ENCODE measurements around the gene SWSAP1. TPM values are rescaled to one million over a fixed set of nuclear protein-coding genes. Genes with fewer than 3 reads are reported as not detected.
A peak's percentile ranks its signal among the peaks of the same experiment; 100 is the strongest.

SWSAP1 gene
- total and polyA plus RNA-seq, 2 of the 8 experiments (the other 6 are each of a cell fraction or from before 2014, with no cell fraction given): 3.1 to 5.2 TPM

GRCh38 chr19:11356074-11356397 lies 18.4 kb upstream of the SWSAP1 start:
- WGBS, 2 experiments (ENCODE audit: extremely low coverage in 1 of 2, insufficient coverage in 1 of 2, insufficient read length in 1 of 2, insufficient replicate concordance in 2 of 2, low coverage in 1 of 2, low lambda C conversion rate in 2 of 2, missing lambda C conversion rate in 1 of 2): 84% methylated on average over 6 of the region's 6 CpGs; no CpG with 5 or more reads in 1 of the 2 experiments
- H2BK5ac ChIP-seq (ENCODE audit: low read depth, low read length): peak overlapping the region; percentile 85; the same call in 1 of the 2 replicates
- H2AFZ ChIP-seq (ENCODE audit: low read length): no peak overlapping the region
- peaks cover 13% of the 10 kb centered on the region; the same call in 1 of the 2 replicates for H3K23me2 ChIP-seq (ENCODE audit: low read depth, low read length)
- H3K23ac ChIP-seq (ENCODE audit: insufficient read length): no peak overlapping the region
- peak overlapping the region; percentile 97 for H2AK5ac ChIP-seq (ENCODE audit: low read depth, low read length)
- DNase-seq (ENCODE audit: low read depth in 1 of 2, low spot score in 2 of 2): no peak
- no peak overlapping the region for H3K14ac ChIP-seq (ENCODE audit: insufficient read length)
- no peaks in the 10 kb centered on the region for H3K36me3 ChIP-seq (ENCODE audit: control insufficient read depth in 2 of 4, insufficient read depth in 4 of 4, low read length in 3 of 4)
- H3K79me2 ChIP-seq (ENCODE audit: control insufficient read depth in 1 of 2, insufficient read depth in 2 of 2, low read length in 2 of 2): no peaks in the 10 kb centered on the region
- peak overlapping the region; percentile 61; the same call in 1 of the 2 replicates for H2BK20ac ChIP-seq (ENCODE audit: low read length)
- peaks cover 0 to 5% of the 10 kb centered on the region in 2 experiments for H4K20me1 ChIP-seq (replicated peaks in 1 of 2; ENCODE audit: control insufficient read depth in 1 of 2, insufficient read depth in 2 of 2, low read length in 2 of 2)
- H2BK120ac ChIP-seq (replicated peaks; ENCODE audit: low read depth, low read length): no peak overlapping the region
- H3K4me1 ChIP-seq (replicated peaks in 1 of 4; ENCODE audit: control insufficient read depth in 3 of 4, insufficient read depth in 4 of 4, low read length in 3 of 4): peaks cover 3 to 11% (median 8%) of the 10 kb centered on the region in 4 experiments
- CTCF ChIA-PET (ENCODE audit: partially characterized antibody): no interaction called here
- H3K56ac ChIP-seq (replicated peaks; ENCODE audit: insufficient read length, low read depth, low read length): no peak overlapping the region
- H3K9me3 ChIP-seq (ENCODE audit: insufficient read depth in 2 of 2, low read depth in 1 of 2, low read length in 1 of 2): no peaks in the 10 kb centered on the region
- H2BK15ac ChIP-seq (ENCODE audit: low read length): peak overlapping the region; percentile 95; the same call in 1 of the 2 replicates
- H4K91ac ChIP-seq (replicated peaks; ENCODE audit: insufficient read length, low read length): no peak overlapping the region
- POLR2A ChIA-PET (ENCODE audit: partially characterized antibody): interaction anchor here (1.8 kb wide), 1 partner anchor 14 kb away, joined by 6 read pairs; no protein-coding TSS in a partner anchor
- H2BK12ac ChIP-seq (ENCODE audit: low read depth, low read length): peak overlapping the region; percentile 90
- no peak overlapping the region for H4K8ac ChIP-seq (ENCODE audit: extremely low read depth, insufficient read depth, low read length)
- no peak overlapping the region for H3K27ac ChIP-seq (ENCODE audit: low read depth, low read length)
- peak overlapping the region; percentile 61 to 94 for H3K4me2 ChIP-seq (ENCODE audit: insufficient read depth in 1 of 2, low read depth in 2 of 2, low read length in 2 of 2)
- no peak overlapping the region for H3K4ac ChIP-seq (replicated peaks; ENCODE audit: insufficient read length, low read depth, low read length)
- peak overlapping the region in 1 of 4 experiments; percentile 18; a peak in 1 of 7 replicates for H3K9ac ChIP-seq (replicated peaks in 1 of 4; ENCODE audit: extremely low read depth in 1 of 4, low read depth in 3 of 4, low read length in 3 of 4)
- peaks cover 3% of the 10 kb centered on the region; the same call in 1 of the 2 replicates for H3K79me1 ChIP-seq (ENCODE audit: low read depth, low read length)
- TF ChIP-seq BCL11A (IDR thresholded peaks at IDR 0.05; ENCODE audit: low read depth in 2 of 2, low read length in 2 of 2): no peak
- FAIRE-seq: no peak
- no peak overlapping the region for H3K18ac ChIP-seq (ENCODE audit: extremely low read depth, low read length)
- peaks cover 0 to 17% (median 12%) of the 10 kb centered on the region in 4 experiments; a peak in 3 of 7 replicates for H3K27me3 ChIP-seq (replicated peaks in 1 of 4; ENCODE audit: control insufficient read depth in 3 of 4, extremely low read depth in 1 of 4, insufficient read depth in 3 of 4, low read length in 3 of 4)
- H3K4me3 ChIP-seq (ENCODE audit: extremely low read depth in 1 of 4, insufficient read depth in 2 of 4, low read depth in 3 of 4, low read length in 4 of 4): peak overlapping the region; percentile 22 to 61 (median 36); a peak in 5 of 8 replicates
- no peak overlapping the region for H4K5ac ChIP-seq (ENCODE audit: insufficient read length, low read depth, low read length)
